Cardiac fibroblast (primary cell): Measurements from ENCODE around the gene DEAF1.

ENCODE experiments used
- DNase-seq, 2 donors: peaks; one replicate each; pipeline versions ENCODE4 v3.0.0 to v3.0.0-alpha.2; 2010; ENCODE audit warnings: low read depth in 2 of 2
- H3K4me3 ChIP-seq, 2 donors: replicated peaks in 1 of 2; 1 replicate in 1 of 2; 2 replicates in 1 of 2; pipeline ENCODE4 v1.5.1; 2011; ENCODE audit warnings: low read depth in 2 of 2, low read length in 2 of 2, mild to moderate bottlenecking in 2 of 2, moderate library complexity in 1 of 2
- TF ChIP-seq, protein P1 (sequence below): IDR thresholded peaks from one replicate; pipeline ENCODE4 v1.5.1; 2011; ENCODE audit warnings: low read depth, mild to moderate bottlenecking, low read length, inconsistent platforms

DEAF1 gene

DNA sequence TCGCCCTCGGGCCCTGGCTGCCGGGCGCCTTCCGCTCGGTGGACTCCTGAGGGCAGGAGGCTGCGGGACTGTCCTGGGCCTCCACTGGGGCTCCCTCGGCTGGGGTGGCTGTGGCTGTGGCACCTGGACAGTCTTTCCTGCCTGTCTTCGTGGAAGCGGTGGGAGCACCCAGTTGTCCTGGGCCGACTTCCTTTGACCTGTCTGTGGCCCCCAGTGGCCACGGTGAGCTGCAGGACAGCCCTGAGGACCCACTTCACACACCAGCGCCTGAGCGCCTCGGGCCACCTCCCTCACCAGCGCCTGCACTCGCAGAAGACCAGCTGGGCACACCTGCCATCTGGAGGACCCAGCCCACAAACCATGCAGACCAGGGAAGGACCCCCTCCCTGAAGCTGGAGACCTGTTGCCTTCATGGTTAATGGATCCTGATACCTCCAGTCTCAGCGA lies 9.2 kb upstream of the DEAF1 start:
- DNase-seq = no peak
- no peak overlapping the region for H3K4me3 ChIP-seq
- TF ChIP-seq, protein P1, sequence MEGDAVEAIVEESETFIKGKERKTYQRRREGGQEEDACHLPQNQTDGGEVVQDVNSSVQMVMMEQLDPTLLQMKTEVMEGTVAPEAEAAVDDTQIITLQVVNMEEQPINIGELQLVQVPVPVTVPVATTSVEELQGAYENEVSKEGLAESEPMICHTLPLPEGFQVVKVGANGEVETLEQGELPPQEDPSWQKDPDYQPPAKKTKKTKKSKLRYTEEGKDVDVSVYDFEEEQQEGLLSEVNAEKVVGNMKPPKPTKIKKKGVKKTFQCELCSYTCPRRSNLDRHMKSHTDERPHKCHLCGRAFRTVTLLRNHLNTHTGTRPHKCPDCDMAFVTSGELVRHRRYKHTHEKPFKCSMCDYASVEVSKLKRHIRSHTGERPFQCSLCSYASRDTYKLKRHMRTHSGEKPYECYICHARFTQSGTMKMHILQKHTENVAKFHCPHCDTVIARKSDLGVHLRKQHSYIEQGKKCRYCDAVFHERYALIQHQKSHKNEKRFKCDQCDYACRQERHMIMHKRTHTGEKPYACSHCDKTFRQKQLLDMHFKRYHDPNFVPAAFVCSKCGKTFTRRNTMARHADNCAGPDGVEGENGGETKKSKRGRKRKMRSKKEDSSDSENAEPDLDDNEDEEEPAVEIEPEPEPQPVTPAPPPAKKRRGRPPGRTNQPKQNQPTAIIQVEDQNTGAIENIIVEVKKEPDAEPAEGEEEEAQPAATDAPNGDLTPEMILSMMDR = no peak

DNA sequence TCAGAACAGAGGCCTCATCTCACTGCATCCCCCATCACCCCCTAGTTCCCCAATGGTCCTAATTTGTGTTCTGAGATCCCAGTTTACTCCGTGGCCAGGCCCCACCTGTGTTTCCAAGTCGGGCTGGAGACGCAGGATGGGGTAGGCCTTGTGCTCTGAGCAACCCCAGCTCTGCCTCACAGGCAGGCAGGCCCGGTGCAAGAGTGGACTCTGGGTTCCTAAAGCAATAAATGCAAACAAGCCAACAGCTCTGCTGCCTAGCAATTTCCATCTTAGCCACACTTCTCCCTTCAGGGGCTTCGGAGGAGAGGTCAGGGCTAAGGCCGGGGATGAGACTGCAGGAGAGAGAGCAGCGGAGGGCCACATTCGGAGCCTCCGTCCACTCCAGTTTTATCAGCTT lies 8.5 kb upstream of the DEAF1 start:
- no peak for DNase-seq
- H3K4me3 ChIP-seq = no peak overlapping the region
- TF ChIP-seq, protein P1 = no peak

DNA sequence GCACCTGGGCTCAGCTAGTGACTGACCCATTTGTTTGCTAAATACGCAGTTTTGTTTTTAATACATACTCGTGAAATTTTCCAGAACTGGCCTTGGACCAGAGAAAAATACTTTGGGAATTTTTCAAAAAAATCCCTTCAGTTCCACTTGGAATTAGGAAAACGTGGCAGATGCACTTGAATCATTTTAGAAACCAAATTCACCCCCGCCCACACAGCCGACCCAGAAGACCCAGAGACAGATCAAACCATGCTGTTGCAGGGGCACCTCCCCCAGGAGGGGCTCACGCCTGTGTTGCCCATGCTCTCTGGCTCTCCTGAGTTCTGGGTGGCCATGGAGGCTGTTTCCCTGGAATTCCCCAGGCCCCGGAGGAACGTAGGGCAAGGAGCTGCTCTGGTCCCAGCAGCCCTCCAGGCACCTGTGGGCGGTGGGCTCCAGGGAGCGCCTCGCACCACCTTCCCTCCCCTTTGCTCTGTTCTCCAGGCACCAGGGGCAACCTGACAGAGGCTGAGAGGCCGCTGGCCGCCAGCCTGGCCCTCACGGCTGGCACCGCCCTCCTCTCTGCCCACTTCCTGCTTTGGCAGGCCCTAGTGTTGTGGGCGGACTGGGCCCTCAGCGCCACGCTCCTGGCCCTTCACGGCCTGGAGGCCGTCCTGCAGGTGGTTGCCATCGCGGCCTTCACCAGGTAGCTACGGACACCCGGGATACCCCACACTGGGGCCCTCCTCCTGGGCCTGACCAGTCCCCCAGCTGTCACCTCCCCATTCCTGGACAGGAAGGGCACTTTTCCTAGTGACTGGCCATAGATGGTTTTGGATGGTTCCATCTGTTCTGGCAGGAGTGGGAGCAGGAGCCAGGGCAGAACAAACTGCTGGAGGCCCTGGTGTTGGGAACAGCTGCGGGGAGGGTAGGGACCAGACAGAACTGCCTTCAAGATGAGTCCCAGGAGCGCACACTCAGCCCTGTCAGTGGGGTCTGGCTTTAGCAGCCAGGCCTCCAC lies 7.7 kb upstream of the DEAF1 start:
- TF ChIP-seq, protein P1 = no peak
- H3K4me3 ChIP-seq = no peak overlapping the region
- DNase-seq = no peak

DNA sequence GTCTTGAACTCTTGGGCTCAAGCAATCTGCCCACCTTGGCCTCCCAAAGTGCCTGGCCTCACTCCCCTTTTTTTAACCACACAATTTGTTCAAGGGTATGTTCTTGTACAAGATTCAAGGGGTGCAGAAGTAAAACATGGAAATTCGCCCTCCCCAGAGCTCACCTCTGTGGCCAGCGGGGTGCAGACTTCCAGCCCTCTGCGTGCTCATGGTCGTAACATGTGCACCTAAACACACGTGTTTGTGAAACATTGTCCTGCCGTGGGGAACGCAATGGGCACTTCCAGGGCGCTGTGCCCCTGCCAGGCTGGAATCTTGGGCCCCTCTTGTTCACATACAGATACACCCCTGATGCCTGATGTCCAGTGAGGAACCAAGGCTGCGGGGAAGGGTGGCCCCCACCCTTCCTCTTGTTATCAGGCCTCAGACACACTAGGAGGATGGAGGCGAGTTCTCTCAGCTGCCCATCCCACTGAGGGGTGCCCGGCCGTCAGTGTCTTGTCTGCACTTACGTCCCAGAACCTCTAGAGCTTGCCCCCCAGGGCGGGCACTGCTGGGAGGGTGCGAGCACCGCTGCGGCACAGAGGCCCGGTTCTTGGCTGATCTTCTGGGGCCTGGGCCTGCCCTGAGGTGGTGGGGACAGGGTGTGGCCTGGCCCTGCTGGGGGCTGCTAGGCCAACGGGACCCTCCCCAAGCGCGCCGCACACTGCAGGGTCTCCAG lies 6.9 kb upstream of the DEAF1 start:
- TF ChIP-seq, protein P1 = no peak
- DNase-seq = no peak
- no peak overlapping the region for H3K4me3 ChIP-seq

DNA sequence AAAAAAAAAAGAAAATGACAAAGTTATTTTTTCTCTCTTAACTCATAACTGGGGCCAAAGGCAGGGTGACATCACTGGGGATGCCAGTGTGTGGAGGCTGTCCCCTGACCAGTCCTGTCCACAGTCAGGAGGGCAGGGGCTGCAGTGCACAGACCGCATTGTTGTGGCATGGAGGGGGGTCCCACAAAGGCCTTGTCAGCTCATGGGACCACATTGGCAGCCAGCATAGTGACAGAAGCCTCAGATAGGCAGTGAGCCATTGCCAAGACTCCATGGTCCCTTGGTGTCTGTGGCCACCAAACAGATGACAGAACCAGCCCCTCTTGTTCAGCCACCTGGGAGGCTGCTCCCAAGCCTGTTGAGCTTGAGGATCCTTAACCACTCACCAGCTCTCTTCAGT lies 4.7 kb upstream of the DEAF1 start:
- H3K4me3 ChIP-seq = no peak overlapping the region
- DNase-seq = no peak
- TF ChIP-seq, protein P1 = no peak

DNA sequence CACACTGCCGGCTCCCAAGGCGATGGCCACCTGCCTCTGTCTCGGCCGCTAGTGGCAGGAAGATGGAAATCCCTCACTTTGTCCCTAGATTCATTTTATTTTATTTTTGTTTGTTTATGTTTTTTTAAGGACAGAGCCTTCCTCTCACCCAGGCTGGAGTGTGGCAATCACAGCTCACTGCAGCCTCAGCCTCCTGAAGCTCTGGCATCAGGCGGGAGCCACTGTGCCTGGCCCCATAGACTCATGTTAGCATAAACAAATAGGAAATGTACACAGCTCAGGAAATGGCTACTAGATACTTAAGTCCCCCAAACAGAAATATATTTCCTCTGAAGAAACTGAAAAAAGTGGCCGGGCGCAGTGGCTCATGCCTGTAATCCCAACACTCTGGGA lies 4.1 kb upstream of the DEAF1 start:
- H3K4me3 ChIP-seq = no peak overlapping the region
- TF ChIP-seq, protein P1 = no peak
- DNase-seq = no peak
